IPS DF 4.7 (cell line): Measurements from ENCODE around the gene BMERB1.

Experiments
- DNase-seq: peaks from one replicate; pipeline ENCODE4 v3.0.0-alpha.2; 2013; ENCODE audit warnings: low spot score; ENCODE audit errors: extremely low read depth

The BMERB1 gene

DNA sequence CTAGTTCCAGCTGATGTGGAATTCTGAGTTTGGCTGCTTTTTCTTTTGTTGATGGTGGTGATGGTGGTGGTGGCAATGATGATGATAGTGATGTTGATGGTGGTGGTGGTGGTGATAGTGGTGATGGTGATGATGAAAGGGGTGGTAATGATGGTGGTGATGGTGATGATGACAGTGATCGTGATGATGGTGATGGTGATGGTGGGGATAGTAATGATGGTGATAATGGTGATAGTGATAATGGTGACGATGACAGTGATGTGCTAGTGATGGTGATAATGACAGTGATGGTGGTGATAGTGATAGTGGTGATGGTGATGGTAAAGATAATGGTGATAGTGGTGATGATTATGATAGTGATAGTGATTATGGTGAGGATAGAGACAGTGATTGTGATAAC is 61.5 kb downstream of the BMERB1 start:
- DNase-seq: no peak

DNA sequence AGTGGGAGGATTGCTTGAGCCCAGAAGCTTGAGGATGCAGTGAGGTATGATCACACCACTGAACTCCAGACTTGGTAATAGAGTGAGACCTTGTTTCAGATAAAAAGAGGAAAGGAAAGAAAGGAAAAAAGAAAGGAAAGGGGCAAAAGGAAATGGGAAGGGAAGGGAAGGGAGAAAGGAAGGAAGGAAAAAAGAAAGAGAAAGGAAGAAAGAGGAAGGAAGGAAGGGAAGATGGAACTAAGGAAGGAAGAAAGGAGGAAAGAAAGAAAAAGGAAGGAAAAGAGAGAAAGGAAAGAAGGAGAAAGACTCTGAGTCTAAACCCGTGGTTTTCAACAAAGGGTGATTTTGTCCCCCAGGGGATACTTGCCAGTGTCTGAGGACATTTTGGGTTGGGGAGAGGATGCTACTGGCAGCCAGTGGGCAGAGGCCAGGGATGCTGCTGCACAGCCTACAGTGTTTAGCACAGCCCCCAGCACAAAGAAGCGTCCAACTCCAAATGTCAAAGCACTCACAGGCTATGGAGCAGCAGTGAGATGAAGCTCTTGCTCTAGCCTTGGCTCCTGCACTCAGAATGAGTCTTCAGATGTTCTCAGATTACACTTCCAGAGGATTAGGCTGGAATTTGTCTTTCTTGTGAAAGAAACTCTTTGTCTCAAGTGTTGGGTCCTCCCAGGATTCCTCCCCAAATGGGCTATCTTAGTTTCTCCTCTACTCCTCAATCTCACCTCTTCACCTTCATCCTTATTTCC is 64.2 kb downstream of the BMERB1 start:
- DNase-seq: no peak

DNA sequence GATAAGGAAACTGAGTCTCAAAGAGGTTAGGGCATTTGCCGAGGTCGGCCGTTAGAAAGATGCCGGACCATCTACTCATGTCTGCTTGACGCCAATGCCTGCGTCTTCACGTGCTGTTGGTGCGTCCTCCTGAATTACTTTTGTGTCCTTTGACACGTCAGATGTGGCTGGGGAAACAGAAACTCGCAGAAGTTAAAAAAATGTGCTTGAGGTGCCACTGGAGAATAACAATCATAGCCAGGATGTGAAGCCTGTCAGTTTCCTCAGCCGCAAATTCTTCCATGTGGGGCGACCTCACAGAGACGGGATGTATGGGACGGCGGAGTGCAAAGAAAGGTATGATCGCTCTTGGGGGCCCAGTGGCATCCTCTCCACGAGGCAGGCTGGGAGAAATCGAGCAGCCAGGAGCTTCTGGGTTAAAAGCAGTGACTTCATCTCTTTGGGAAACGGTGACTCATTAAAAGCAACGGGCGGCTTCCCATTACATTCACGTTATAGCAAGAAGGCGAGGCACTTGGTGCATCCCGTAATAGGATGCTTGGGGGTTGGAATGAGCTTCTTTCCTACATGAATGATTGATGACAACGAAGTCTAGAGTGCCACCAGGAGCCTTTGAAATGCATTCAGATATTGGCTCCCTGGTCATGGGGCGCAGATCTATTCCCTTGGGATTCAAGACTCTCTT is 67.8 kb downstream of the BMERB1 start:
- DNase-seq: no peak

DNA sequence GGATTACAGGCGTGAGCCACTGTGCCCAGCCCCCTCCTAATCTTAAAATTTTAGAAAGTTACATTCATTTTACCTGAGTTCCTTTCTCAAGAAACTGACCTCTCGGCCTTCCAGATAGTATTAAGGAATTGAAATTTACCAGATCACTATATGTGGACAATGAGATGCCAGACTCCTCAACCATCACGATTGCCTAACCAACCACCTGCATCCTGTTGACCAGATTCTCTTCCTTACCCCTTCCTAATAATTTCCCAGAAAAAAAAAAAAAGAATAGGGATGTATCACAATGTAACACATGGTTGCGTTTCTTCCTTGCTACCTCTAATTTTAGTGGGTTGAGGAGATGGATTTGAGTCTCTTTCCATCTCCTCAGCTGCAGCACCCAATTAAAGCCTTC is 72.1 kb downstream of the BMERB1 start:
- DNase-seq: no peak

DNA sequence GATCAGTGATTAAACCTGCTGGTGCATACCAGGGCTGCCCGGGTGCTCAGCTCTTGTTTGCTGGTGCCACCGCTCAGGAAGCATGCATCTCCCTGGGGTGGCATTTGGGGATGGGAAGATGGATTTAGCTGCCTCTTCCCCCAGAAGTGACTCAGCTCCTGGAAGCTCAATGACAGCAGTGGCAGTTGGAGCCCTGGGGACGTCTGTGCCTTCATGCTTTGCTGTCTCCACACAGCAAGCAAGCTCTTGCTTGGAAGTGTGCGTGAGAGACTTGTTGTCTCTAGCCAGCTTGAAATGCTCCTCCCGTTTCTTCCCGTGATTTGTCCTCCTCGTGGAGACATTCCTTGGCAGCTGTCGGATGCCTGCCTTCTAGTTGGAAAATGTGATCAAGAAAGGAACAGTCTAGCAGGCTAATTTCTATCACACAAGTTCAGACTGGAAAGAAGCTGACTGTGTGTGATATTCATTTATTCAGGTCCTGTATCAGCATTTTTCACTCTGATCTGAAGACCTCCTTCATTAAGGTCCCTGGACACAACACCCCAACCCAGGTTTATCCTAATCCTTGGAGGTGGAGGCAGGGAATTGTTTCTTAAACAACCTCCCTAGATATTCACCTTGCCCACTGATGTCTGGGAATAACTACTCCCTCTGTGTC is 73.0 kb downstream of the BMERB1 start:
- no peak for DNase-seq

DNA sequence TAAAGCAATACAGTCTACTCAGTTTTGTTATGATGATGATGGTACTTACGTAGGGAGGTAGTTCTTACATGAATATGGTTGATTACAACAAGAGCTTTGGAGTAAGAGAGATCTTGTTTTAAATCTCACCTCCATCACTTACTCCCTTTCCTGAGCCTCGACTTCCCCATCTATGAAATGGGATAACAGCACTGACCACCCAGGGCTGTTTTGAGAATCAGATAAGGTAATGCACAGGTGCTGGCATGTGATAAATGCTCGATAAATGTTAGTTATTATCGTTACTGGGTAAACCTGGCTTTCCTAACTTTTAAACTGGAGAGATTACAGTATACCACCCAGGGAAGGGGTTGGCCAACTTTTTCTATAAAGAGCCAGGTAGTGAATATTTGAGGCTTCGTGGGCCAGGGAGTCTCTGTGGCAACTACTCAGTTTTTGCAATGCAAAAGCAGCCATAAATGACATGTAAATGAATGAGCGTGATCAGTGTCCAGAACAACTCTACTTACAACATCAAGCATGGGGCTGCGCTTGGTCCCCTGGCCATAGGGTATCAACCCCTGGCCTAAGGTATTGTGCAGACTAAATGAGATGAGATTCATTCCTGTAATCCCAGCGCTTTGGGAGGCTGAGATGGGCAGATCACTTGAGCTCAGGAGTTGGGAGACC is 73.7 kb downstream of the BMERB1 start:
- no peak for DNase-seq

DNA sequence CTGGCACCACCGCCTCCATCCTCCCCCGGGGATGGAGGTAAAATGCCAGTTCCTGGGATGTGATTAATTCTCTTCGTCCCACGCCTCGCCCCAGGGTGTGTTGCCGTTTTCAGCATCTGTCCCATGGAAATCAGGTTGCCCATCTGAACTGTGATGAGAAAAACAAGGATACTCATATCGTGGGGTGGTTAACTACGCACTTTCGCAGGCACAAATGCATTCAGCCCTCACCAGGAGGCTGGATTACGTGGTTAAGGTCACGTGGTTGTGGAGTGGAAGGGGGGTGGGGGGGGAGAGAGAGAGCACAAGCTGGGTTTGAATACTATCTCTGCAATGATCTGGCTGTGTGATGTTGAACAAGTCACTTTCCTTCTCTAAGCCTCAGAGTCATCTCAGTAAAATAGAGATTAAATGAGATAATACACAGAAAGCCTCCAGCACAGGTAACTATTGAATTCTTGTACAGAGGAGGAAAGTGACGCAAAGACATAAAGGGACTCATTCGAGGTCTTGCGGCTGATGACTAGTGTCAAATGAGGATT is 74.7 kb downstream of the BMERB1 start:
- DNase-seq: no peak

DNA sequence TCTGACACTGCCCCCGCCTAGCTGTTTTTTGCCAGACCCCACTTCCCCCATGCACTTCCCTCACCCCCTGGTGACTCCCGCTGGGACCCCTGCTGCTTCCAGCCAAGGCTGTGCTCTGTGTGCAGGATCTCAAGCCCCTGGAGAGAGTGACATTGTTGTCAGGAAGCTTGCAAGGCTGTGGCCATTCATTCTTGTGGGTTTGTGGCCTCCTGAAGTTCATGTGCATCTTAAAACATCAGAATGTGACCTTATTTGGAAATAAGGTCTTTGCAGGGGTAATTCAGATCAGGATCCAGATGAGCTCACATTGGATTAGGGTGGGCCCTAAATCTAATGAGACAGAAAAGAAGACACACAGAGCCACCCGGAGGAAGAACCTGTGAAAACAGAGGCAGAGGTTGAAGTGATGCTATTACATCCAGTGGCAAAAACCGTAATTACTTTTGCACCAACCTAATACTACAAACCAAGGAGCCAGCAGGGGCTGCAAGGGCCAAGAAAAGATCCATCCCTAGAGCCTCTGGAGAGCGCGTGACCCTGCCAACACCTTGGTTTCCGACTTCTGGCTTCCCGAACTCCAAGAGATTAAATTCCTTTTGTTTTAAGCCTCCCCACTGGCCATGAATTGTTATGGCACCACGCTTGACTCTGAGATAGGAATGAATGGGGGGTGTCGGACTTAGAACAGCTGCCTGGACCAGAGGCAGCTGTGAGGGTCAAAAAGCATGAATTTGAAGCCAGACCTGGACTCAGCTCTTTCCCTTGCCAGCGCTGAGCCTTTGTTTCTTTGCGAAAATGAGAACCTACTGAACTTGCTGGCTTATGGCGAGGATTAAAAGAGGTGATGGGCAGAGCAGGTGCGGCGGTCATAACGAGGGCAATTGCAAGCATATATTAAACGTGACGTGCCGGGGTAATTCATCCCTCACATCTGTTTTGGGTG is 75.5 kb downstream of the BMERB1 start:
- no peak for DNase-seq

DNA sequence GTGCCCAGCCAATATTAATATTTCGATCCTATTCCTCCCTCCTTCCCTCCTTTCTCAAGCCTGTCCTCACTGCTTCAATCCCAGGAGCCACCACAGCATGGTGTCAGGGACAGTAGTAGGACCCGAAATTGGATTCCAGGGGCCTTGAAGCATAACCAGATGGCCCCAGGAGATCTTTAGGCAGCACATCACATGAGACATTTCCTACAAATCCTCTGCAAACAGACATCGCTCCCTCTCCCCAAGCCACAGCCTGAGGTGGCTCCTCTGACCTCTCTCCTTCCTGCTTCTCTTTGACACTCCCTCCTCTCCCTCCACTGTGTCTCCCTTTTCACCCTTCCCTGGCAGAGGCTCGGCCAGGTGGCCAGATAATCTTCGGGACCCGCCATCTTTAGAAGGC is 76.6 kb downstream of the BMERB1 start:
- no peak for DNase-seq

DNA sequence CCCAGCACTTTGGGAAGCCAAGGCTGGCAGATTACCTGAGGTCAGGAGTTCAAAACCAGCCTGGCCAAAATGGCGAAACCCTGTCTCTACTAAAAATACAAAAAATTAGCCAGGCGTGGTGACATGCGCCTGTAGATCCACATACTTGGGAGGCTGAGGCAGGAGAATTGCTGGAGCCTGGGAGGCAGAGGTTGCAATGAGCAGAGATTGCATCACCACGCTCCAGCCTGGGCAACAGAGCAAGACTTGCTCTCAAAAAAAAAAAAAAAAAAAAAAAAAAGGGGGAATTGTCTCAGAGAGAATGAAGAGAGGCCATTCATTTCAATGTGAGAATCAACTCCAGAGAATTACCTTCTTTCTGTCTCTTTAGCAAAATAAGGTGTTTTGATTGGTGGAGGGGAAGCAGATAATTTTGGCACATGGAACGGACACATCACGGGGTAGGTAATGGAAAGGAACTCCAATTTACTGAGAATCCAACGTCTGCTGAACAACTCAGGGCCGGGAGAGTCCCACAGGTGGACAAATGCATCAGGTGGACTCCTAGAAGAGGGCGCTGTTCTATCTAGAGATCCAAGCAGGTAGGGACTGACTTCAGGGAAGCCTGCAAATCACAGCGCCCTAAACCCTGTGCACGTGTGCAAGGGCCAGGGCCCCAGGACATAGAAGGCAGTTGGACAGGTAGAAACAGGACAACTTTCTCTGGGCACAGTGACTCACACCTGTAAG is 77.5 kb downstream of the BMERB1 start:
- DNase-seq: no peak

DNA sequence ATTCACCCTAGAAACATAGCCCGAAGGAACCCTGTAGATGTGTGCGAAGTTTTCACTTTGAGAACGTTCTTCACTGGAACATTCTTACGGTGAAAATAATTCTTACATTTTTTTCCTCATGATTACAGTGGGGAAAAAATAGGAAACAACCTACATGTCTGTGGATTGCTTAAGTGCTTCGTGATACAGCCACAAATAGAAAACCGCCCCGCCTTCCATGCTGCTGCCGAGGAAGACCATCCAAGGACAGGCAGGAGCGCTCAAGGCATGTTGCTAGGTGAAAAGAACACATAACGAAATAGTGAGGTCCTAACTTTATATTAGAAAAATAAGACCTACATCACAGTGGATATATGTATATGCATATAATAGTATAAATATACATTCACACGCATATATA is 78.8 kb downstream of the BMERB1 start:
- no peak for DNase-seq

DNA sequence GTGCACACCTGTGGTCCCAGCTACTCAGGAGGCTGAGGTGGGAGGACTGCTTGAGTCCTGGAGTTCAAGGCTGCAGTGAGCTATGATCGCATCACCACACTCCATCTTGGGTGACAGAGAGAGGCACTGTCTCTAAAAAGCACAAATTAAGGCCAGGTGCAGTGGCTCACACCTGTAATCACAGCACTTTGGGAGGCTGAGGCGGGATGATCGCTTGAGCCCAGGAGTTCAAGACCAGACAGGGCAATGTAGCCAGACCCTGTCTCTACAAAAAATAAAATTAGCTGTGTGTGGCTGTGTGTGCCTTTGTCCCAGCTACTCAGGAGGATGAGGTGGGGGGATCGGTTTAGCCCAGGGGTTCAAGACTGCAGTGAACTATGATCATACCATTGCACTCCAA is 81.6 kb downstream of the BMERB1 start:
- no peak for DNase-seq

DNA sequence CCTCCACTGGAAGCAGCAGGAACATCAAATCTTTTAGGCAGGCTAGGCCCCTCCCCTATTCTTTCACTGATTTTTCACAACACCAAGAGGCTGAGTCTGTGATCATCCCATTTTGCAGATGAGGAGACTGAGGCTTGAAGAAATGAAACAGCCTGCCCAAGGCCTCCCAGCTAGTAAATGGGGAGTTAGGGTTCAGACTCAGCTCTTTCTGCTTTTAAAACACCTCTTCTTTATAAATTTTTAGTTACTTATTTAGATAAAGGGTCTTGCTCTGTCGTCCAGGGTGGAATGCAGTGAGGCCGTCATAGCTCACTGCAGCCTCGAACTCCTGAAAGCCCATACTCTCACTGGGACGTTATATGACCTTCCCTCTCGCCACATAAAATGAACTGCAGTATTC is 82.2 kb downstream of the BMERB1 start:
- DNase-seq: no peak

DNA sequence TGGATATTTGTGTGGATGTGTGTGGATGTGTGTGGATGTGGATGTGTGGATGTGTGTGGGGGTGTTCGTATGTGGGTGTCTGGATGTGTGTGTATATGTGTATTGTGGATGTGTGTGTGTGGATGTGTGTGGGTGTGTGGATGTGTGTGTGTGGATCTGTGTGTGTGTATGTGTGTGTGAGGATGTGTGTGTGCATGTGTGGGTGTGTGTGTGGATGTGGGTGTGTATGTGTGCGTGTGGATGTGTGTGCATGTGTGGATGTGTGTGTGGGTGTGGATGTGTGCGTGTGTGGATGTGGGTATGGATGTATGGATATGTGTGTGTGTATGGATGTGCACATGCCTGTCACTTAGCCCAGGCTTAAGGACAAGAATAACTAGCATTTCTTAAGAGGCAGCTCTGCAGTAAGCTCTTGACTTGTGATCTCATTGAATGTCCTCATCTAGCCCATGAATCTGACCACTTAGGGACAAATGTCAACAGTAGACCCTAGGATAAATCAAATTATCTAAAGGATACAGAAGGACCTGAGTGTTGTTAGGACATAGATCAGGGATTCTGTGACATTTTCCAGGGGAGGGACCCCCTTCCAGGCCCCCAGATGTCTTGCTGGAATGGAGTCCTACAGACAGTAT is 83.5 kb downstream of the BMERB1 start:
- DNase-seq: no peak

DNA sequence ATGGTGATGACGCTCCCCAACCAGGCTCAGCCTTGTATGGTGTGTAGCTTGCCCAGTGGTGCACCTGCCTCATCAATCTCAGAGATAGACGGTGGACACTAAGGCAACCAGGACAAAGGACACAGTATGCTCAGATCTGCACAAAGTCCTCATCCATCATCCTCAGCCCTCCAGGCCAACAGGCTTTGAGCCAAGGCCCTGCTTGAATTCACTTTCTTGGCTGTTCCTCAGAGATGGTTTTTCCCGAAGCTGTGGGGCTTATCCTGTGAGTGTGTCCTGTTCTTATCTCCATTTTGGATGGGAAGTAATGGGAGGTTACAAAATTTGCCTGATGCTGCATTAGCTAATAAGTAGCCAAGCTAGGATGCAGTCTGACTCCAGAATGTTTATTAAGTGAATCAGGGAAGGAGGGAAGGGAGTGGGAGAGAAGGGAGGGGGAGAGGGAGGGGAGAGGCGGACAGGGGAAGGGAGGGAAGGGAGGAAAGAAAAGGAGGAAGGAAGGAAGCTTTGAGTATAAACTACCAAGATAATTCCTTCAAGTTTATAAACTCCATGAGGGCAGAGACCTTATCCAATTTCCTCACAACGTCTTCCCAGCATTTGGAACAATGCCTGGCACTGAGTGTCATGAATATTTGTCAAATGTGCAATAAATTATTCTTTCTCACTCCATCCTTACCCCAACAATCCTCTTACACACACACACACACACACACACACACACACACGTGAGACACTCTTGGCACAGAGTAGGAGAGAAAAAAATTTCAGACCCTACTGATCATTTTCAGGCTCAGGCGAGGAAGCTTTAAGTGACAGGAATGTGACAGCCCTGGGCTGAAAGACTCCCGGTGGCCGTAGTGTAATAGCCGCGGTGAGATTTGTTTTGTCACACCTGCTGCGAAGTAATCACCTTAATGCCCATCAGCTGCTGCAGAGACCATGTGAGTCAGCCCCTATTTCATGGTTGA is 84.3 kb downstream of the BMERB1 start:
- no peak for DNase-seq

DNA sequence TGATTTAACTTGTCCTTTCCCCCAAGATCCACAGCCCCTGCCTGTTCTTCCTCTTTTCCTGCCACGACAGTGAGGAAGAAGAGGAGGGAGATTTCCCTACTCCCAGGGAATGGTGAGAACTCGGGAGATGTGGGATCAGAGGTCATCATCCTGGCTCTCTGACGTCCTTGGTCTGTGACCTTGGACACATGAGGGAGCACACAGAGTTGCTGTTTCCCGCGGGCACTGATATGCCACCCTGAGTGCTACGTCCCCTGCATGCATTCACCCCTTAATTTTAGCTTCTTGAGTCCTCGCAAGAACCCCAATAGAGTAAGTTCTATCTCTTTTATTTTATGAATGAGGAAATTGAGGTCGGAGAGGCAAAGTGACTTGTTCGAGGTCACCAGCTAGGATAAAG is 85.4 kb downstream of the BMERB1 start:
- no peak for DNase-seq

DNA sequence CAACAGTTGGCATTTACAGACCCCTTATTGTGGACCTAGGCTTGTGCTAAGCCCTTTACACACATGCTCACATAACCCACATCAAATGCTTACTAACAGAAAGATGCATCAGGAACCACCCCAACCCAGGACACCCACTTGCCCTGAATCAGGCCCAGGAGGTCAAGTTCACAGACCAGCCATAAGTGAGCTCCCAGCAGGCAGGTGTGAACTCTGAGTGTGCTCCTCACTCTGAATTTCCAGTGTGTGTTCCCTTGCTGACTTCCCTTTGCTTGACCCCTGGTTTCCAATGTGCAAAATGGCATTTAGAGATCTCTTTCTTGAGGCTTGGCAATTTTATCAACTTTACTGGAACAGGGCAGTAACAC is 87.0 kb downstream of the BMERB1 start:
- DNase-seq: no peak

DNA sequence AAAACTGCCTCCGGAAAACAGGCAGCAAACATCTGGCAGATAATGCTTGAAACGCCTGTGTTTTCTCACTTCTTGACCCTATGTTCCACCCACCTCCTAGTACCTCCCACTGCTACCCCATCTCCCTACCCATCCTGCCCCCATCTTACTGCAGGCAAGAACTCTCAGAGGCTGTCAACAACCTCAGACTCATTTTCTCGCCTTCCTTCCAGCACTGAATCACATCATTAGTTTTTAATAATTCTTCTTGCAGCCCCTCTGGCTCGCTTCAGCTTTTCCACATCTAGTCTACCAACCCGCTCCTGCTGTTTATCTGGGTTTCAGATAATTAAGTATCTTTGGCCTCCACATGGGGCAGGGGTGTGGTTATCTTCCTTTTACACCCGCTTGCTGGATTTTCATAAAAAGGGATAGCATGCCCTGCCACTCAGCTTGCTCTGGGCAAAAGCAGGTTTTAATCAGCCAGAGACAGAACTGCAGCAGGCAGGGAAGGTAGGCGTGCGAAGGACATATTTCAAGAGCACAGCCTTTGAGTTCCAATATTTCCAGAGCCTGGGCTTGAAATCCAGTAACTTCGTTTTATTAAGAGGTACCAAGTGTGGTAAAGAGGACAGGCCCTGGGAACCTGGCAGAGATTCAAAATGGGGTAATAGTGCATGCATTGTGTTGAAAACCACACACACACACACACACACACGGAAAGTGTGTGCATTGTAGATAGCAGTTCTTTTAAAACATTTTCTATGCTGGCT is 87.5 kb downstream of the BMERB1 start:
- no peak for DNase-seq
